Measurements from ENCODE around the gene CCDC171. TPM values are rescaled to one million over a fixed set of nuclear protein-coding genes. Genes with fewer than 3 reads are reported as not detected.

Gene CCDC171
- polyA plus RNA-seq, 3 donors: 0.08 to 0.17 (median 0.10) TPM

DNA sequence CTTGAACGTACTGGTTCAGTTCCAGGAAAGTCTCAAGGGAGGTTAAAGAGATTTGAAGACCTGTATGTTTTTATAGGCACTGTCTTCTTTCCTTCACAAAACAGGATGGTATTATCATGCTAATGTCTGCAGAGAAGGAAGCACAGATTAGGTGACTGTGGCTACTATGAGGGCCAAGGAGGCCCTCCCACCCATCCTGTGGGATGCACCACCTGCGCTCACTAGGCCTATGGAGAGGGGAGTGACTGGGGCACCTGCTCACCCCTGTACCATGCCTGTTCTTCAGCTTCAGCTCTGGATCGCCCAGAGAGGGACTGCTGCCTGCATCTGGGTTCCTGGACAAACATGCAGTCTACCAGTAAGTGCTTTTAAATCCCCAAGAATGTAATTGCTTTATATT lies 469.4 kb downstream of the CCDC171 start:
- WGBS (ENCODE audit: insufficient coverage): 100% methylated on average over 1 of the region's 3 CpGs
- no peak overlapping the region for H3K27ac Mint-ChIP-seq

DNA sequence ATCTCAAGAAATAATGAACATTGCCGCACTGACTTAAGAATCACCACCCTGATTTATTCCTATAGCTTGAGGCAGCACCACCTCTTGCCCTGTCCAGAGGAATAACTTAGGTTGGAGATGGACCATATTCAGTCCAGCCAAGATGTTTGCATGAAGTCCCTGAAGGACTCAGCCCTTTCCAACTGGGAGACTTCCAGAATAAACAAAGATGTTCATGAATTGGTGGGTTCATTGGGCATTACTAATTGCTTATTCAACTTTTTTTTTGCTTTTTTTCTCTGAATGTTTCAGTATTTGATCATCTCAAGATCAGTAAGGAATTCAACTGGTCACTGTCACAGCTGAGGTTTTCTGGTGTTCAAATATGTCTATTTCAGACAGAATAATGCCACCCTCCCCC lies 470.6 kb downstream of the CCDC171 start:
- Mint-ChIP-seq H3K9me3 (peaks cover 0 to 11% (median 6%) of the 10 kb centered on the region in 7 donors), H3K4me1 (no peaks in the 10 kb centered on the region), H3K4me3 (no peak overlapping the region), H3K36me3 (no peaks in the 10 kb centered on the region), H3K27ac (no peak overlapping the region), H3K27me3 (ENCODE audit: low read depth in 3 of 3) (peaks cover 0 to 2% (median 2%) of the 10 kb centered on the region in 3 donors)
- DNase-seq: no peak
- Histone ChIP-seq H3K4me3 (replicated peaks in 1 of 3; ENCODE audit: low read depth in 2 of 3, low read length in 3 of 3) (no peak overlapping the region), H3K4me1 (ENCODE audit: control insufficient read depth in 1 of 2, insufficient read depth in 2 of 2, low read length in 2 of 2) (no peaks in the 10 kb centered on the region), H4K20me1 (ENCODE audit: insufficient read depth, low read length) (no peaks in the 10 kb centered on the region), H3K9ac (ENCODE audit: insufficient read depth, low read length, poor library complexity, severe bottlenecking) (no peak overlapping the region), H2AFZ (ENCODE audit: insufficient read depth, low read depth, low read length, poor library complexity, severe bottlenecking) (no peak overlapping the region), H3K4me2 (replicated peaks; ENCODE audit: extremely low read depth, low read length, poor library complexity, severe bottlenecking) (no peak overlapping the region), H3K27me3 (ENCODE audit: control insufficient read depth in 2 of 2, insufficient read depth in 2 of 2, low read length in 2 of 2) (no peaks in the 10 kb centered on the region), H3K36me3 (replicated peaks in 1 of 2; ENCODE audit: control insufficient read depth in 1 of 2, insufficient read depth in 2 of 2, low read length in 2 of 2) (no peaks in the 10 kb centered on the region), H3K79me2 (ENCODE audit: insufficient read depth, low read length) (no peaks in the 10 kb centered on the region), H3K9me3 (replicated peaks in 1 of 2; ENCODE audit: control insufficient read depth in 1 of 2, insufficient read depth in 1 of 2, low read length in 2 of 2) (peaks cover 7 to 10% of the 10 kb centered on the region in 2 donors), H3K27ac (ENCODE audit: low read depth in 1 of 2, low read length in 2 of 2) (no peak overlapping the region)
- TF ChIP-seq, protein P1, sequence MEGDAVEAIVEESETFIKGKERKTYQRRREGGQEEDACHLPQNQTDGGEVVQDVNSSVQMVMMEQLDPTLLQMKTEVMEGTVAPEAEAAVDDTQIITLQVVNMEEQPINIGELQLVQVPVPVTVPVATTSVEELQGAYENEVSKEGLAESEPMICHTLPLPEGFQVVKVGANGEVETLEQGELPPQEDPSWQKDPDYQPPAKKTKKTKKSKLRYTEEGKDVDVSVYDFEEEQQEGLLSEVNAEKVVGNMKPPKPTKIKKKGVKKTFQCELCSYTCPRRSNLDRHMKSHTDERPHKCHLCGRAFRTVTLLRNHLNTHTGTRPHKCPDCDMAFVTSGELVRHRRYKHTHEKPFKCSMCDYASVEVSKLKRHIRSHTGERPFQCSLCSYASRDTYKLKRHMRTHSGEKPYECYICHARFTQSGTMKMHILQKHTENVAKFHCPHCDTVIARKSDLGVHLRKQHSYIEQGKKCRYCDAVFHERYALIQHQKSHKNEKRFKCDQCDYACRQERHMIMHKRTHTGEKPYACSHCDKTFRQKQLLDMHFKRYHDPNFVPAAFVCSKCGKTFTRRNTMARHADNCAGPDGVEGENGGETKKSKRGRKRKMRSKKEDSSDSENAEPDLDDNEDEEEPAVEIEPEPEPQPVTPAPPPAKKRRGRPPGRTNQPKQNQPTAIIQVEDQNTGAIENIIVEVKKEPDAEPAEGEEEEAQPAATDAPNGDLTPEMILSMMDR (IDR thresholded peaks at IDR 0.05): no peak
- no CpG with 5 or more reads among the region's 1 CpG for WGBS (ENCODE audit: insufficient coverage)
- intact Hi-C loops (cut with micrococcal nuclease): no loop called here

More for the DNA sequence above, 469.4 kb downstream of the CCDC171 start:
- H3K27ac ChIP-seq (ENCODE audit: low read depth in 1 of 2, low read length in 2 of 2): no peak overlapping the region
- H3K4me1 Mint-ChIP-seq: no peaks in the 10 kb centered on the region
- H3K4me3 ChIP-seq (replicated peaks in 1 of 3; ENCODE audit: low read depth in 2 of 3, low read length in 3 of 3): no peak overlapping the region
- H3K9ac ChIP-seq (ENCODE audit: insufficient read depth, low read length, poor library complexity, severe bottlenecking): no peak overlapping the region
- H2AFZ ChIP-seq (ENCODE audit: insufficient read depth, low read depth, low read length, poor library complexity, severe bottlenecking): no peak overlapping the region
- TF ChIP-seq, protein P1 (IDR thresholded peaks at IDR 0.05): no peak
- H3K27me3 Mint-ChIP-seq (ENCODE audit: low read depth in 3 of 3): peaks cover 0 to 2% (median 0%) of the 10 kb centered on the region in 3 donors
- H3K4me2 ChIP-seq (replicated peaks; ENCODE audit: extremely low read depth, low read length, poor library complexity, severe bottlenecking): no peak overlapping the region
- DNase-seq: no peak
- no peak overlapping the region for H3K4me3 Mint-ChIP-seq
- H3K36me3 Mint-ChIP-seq: no peaks in the 10 kb centered on the region
- peaks cover 11 to 17% of the 10 kb centered on the region in 2 donors for H3K9me3 ChIP-seq (replicated peaks in 1 of 2; ENCODE audit: control insufficient read depth in 1 of 2, insufficient read depth in 1 of 2, low read length in 2 of 2)
- H3K9me3 Mint-ChIP-seq: peaks cover 0 to 16% (median 5%) of the 10 kb centered on the region in 7 donors
- H3K4me1 ChIP-seq (ENCODE audit: control insufficient read depth in 1 of 2, insufficient read depth in 2 of 2, low read length in 2 of 2): no peaks in the 10 kb centered on the region
- H3K36me3 ChIP-seq (replicated peaks in 1 of 2; ENCODE audit: control insufficient read depth in 1 of 2, insufficient read depth in 2 of 2, low read length in 2 of 2): no peaks in the 10 kb centered on the region
- H3K27me3 ChIP-seq (ENCODE audit: control insufficient read depth in 2 of 2, insufficient read depth in 2 of 2, low read length in 2 of 2): no peaks in the 10 kb centered on the region
- no peaks in the 10 kb centered on the region for H3K79me2 ChIP-seq (ENCODE audit: insufficient read depth, low read length)
- no peaks in the 10 kb centered on the region for H4K20me1 ChIP-seq (ENCODE audit: insufficient read depth, low read length)
- intact Hi-C loops (cut with micrococcal nuclease): no loop called here

Small RNA genes within 50 kb of the gene (small RNA-seq; reads per million reads assigned to genes)
- gene AL513423.1 (ENCODE audit: insufficient read length, low read depth) (not detected), gene HMGN2P16 (ENCODE audit: insufficient read length, low read depth) (not detected), gene RN7SL98P (ENCODE audit: insufficient read length, low read depth) (not detected), gene RNU6-14P (ENCODE audit: insufficient read length, low read depth) (1.2 reads per million), gene RNU6-246P (ENCODE audit: insufficient read length, low read depth) (not detected)

Other genes with a start within 250 kb of the CCDC171 start
- gene TTC39B, start 245.8 kb upstream of the CCDC171 start, polyA plus RNA-seq: 1 to 10 TPM in 2 of 3 donors, under 1 TPM in 1; 0.87 to 5.3 (median 3.1) TPM
- gene SNAPC3, start 130.2 kb upstream of the CCDC171 start, polyA plus RNA-seq: 10 to 100 TPM; 10.9 to 15.8 (median 14.3) TPM
- gene PSIP1, start 42.1 kb upstream of the CCDC171 start, polyA plus RNA-seq: 10 to 100 TPM; 14.7 to 20.2 (median 19.8) TPM

Data from CD14-positive monocyte (primary cell).